Measurements from ENCODE around the gene ROGDI.

DNA sequence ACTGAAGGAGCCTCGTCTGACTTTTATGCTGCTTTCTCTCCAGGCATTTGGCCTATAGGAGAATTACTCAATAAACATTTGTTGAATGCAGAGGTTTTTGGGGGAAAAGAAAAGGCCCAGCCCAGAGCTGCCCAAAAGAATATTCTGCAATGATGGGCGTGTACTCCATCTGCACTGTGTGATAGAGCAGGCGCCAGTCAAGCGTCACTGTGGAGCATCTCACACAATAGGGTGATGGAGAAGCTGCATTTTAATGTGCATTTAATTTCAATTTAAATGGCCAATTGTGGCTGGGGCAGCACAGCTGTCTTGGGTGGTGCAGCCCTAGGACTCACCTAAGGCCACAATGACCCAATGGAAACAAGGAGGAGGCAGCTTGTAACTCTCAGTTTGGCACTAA, 24.1 kb upstream of the ROGDI start:
- TF ChIP-seq, protein P1, sequence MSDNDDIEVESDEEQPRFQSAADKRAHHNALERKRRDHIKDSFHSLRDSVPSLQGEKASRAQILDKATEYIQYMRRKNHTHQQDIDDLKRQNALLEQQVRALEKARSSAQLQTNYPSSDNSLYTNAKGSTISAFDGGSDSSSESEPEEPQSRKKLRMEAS (IDR thresholded peaks at IDR 0.05; ENCODE audit: low read depth), result no peak
- TF ChIP-seq RAD21 (IDR thresholded peaks at IDR 0.05; ENCODE audit: low read length), result no peak
